H9 (cell line): ENCODE results near the gene ZC3H15. TPM values are rescaled to one million over a fixed set of nuclear protein-coding genes. Genes with fewer than 3 reads are reported as not detected.

ENCODE experiments used
- DNase-seq: peaks from one replicate; pipeline ENCODE4 v3.0.0-alpha.2; 2017
- H2AFZ ChIP-seq: one replicate; pipeline ENCODE4 v1.6.1; 2013; ENCODE audit warnings: mild to moderate bottlenecking, low read length, control low read depth, moderate library complexity
- H2AK5ac ChIP-seq: 2 replicates; pipeline ENCODE4 v1.6.1; 2013; ENCODE audit warnings: low read length, control low read depth, mixed read lengths; ENCODE audit not compliant: insufficient read length
- H2BK120ac ChIP-seq: one replicate; pipeline ENCODE4 v1.6.1; 2013; ENCODE audit warnings: low read depth, mild to moderate bottlenecking, low read length, control low read depth, inconsistent platforms; ENCODE audit not compliant: poor library complexity, severe bottlenecking
- H2BK12ac ChIP-seq: 2 replicates; pipeline ENCODE4 v1.6.1; 2013; ENCODE audit warnings: low read length, control low read depth, mixed read lengths, low read depth; ENCODE audit not compliant: insufficient read length
- H2BK15ac ChIP-seq: 2 replicates; pipeline ENCODE4 v1.6.1; 2013; ENCODE audit warnings: low read depth, low read length, control low read depth
- H2BK20ac ChIP-seq: one replicate; pipeline ENCODE4 v1.6.1; 2013; ENCODE audit warnings: low read depth, mild to moderate bottlenecking, low read length, control low read depth, inconsistent platforms; ENCODE audit not compliant: poor library complexity, severe bottlenecking
- H2BK5ac ChIP-seq: 2 replicates; pipeline ENCODE4 v1.6.1; 2013; ENCODE audit warnings: low read length, control low read depth, mixed read lengths; ENCODE audit not compliant: insufficient read length
- H3K14ac ChIP-seq: 2 replicates; pipeline ENCODE4 v1.6.1; 2013; ENCODE audit warnings: low read length, control low read depth; ENCODE audit not compliant: insufficient read depth
- H3K18ac ChIP-seq: 2 replicates; pipeline ENCODE4 v1.6.1; 2013; ENCODE audit warnings: low read depth, mild to moderate bottlenecking, mixed read lengths, low read length, control low read depth; ENCODE audit not compliant: insufficient read length
- H3K23ac ChIP-seq: 2 replicates; pipeline ENCODE4 v1.6.1; 2013; ENCODE audit warnings: low read length, control low read depth, mixed read lengths, low read depth; ENCODE audit not compliant: insufficient read length
- H3K23me2 ChIP-seq: 2 replicates; pipeline ENCODE4 v1.6.1; 2013; ENCODE audit warnings: low read depth, mild to moderate bottlenecking, mixed read lengths, low read length, control low read depth; ENCODE audit not compliant: insufficient read length, poor library complexity, severe bottlenecking
- H3K27ac ChIP-seq: 2 replicates; pipeline ENCODE4 v1.5.1; 2013; ENCODE audit warnings: low read length, control low read depth, mixed read lengths, low read depth; ENCODE audit not compliant: insufficient read length
- H3K27me3 ChIP-seq: 2 replicates; pipeline ENCODE4 v1.6.1; 2013; ENCODE audit warnings: low read length, control low read depth, inconsistent platforms; ENCODE audit not compliant: insufficient read depth
- H3K4ac ChIP-seq: 2 replicates; pipeline ENCODE4 v1.6.1; 2013; ENCODE audit warnings: low read depth, mild to moderate bottlenecking, control low read depth, inconsistent platforms, low read length, moderate library complexity
- H3K4me1 ChIP-seq: 2 replicates; pipeline ENCODE4 v1.6.1; 2013; ENCODE audit warnings: low read length, control low read depth, inconsistent platforms; ENCODE audit not compliant: insufficient read depth
- H3K4me2 ChIP-seq: 2 replicates; pipeline ENCODE4 v1.6.1; 2013; ENCODE audit warnings: low read length, control low read depth, mixed read lengths; ENCODE audit not compliant: insufficient read length, insufficient read depth
- H3K56ac ChIP-seq: 2 replicates; pipeline ENCODE4 v1.6.1; 2013; ENCODE audit warnings: low read depth, mild to moderate bottlenecking, mixed read lengths, low read length, control low read depth; ENCODE audit not compliant: insufficient read length
- H3K79me1 ChIP-seq: 2 replicates; pipeline ENCODE4 v1.6.1; 2013; ENCODE audit warnings: low read depth, mild to moderate bottlenecking, moderate library complexity, low read length, control low read depth, inconsistent platforms; ENCODE audit not compliant: insufficient read depth, poor library complexity, severe bottlenecking
- H3K79me2 ChIP-seq: 2 replicates; pipeline ENCODE4 v1.6.1; 2013; ENCODE audit warnings: low read length, control low read depth, inconsistent platforms; ENCODE audit not compliant: insufficient read depth
- H3K9ac ChIP-seq: 2 replicates; pipeline ENCODE4 v1.6.1; 2013; ENCODE audit warnings: low read length, control low read depth, mixed read lengths; ENCODE audit not compliant: insufficient read length; ENCODE audit errors: extremely low read depth
- H3K9me3 ChIP-seq: one replicate; pipeline ENCODE4 v1.6.1; 2013; ENCODE audit warnings: low read depth, low read length, inconsistent platforms; ENCODE audit not compliant: control insufficient read depth
- H3T11ph ChIP-seq: one replicate; pipeline ENCODE4 v1.6.1; 2013; ENCODE audit warnings: mild to moderate bottlenecking, low read length, control low read depth, inconsistent platforms
- H4K20me1 ChIP-seq: one replicate; pipeline ENCODE4 v1.6.1; 2013; ENCODE audit not compliant: control insufficient read depth, insufficient read length, insufficient read depth
- H4K5ac ChIP-seq: 2 replicates; pipeline ENCODE4 v1.6.1; 2013; ENCODE audit warnings: low read depth, mild to moderate bottlenecking, mixed read lengths, low read length, control low read depth; ENCODE audit not compliant: insufficient read length
- H4K8ac ChIP-seq: replicated peaks from 2 replicates; pipeline ENCODE4 v1.6.1; 2013; ENCODE audit warnings: low read length, control low read depth, mixed read lengths, low read depth; ENCODE audit not compliant: insufficient read length
- H4K91ac ChIP-seq: 2 replicates; pipeline ENCODE4 v1.6.1; 2013; ENCODE audit warnings: low read depth, mild to moderate bottlenecking, moderate library complexity, mixed read lengths, low read length, control low read depth; ENCODE audit not compliant: insufficient read length
- H3K27ac Mint-ChIP-seq, 3 experiments: 2 replicates in 2 of 3; 3 replicates in 1 of 3; pipeline ENCODE4 v1.8.0; 2020 to 2021; ENCODE audit warnings: mixed read lengths in 3 of 3, mild to moderate bottlenecking in 1 of 3, moderate library complexity in 1 of 3
- H3K27me3 Mint-ChIP-seq: 2 replicates; pipeline ENCODE4 v1.8.0; 2021; ENCODE audit warnings: low read depth, mild to moderate bottlenecking, moderate library complexity, mixed read lengths
- H3K36me3 Mint-ChIP-seq, 3 experiments: 2 replicates in 2 of 3; 3 replicates in 1 of 3; pipeline ENCODE4 v1.8.0; 2020 to 2021; ENCODE audit warnings: low read depth in 3 of 3, mixed read lengths in 3 of 3; ENCODE audit not compliant: insufficient read depth in 1 of 3
- H3K4me1 Mint-ChIP-seq, 2 experiments: 2 replicates each; pipeline ENCODE4 v1.8.0; 2020; ENCODE audit warnings: mixed read lengths in 2 of 2
- H3K4me3 Mint-ChIP-seq, 2 experiments: 2 replicates in 1 of 2; 3 replicates in 1 of 2; pipeline ENCODE4 v1.8.0; 2020 to 2021; ENCODE audit warnings: mild to moderate bottlenecking in 2 of 2, mixed read lengths in 2 of 2, moderate library complexity in 1 of 2
- H3K9me3 Mint-ChIP-seq, 2 experiments: 2 replicates in 1 of 2; 3 replicates in 1 of 2; pipeline ENCODE4 v1.8.0; 2020; ENCODE audit warnings: mild to moderate bottlenecking in 2 of 2, mixed read lengths in 2 of 2, moderate library complexity in 1 of 2
- total RNA-seq: library from RNA; stranded (reverse); gene quantifications from 2 replicates; pipeline ENCODE4 v1.2.1, GENCODE V29; 2021
- TF ChIP-seq, protein P1 (sequence below): fragments of 200-600 bp; sonication (generic); conservative IDR thresholded peaks from 3 replicates; pipeline ENCODE4 v1.8.0; 2021; ENCODE audit warnings: antibody characterized with exemption, mild to moderate bottlenecking

The ZC3H15 gene
- total RNA-seq, 1 experiment from 2014 or later, result 71.3 TPM

- Histone ChIP-seq H3K56ac (no peak overlapping the region), H3K4me1 (no peaks in the 10 kb centered on the region), H2BK20ac (no peak overlapping the region), H2AK5ac (no peak overlapping the region), H4K20me1 (no peaks in the 10 kb centered on the region), H3K27ac (no peak overlapping the region), H4K5ac (no peak overlapping the region), H3K23ac (no peak overlapping the region), H4K91ac (no peak overlapping the region), H3K27me3 (no peaks in the 10 kb centered on the region), H2BK5ac (no peak overlapping the region), H3T11ph (no peak overlapping the region), H3K79me2 (no peaks in the 10 kb centered on the region), H4K8ac (no peak overlapping the region), H3K79me1 (no peaks in the 10 kb centered on the region), H2BK15ac (no peak overlapping the region), H2BK12ac (no peak overlapping the region), H3K23me2 (no peaks in the 10 kb centered on the region), H3K18ac (no peak overlapping the region), H2AFZ (no peak overlapping the region), H2BK120ac (no peak overlapping the region), H3K4me2 (no peak overlapping the region), H3K9me3 (no peaks in the 10 kb centered on the region), H3K14ac (no peak overlapping the region), H3K9ac (no peak overlapping the region), H3K4ac (no peak overlapping the region)
- Mint-ChIP-seq H3K4me1 (peaks cover 8 to 13% of the 10 kb centered on the region in 2 experiments), H3K36me3 (peaks cover 11 to 28% (median 12%) of the 10 kb centered on the region in 3 experiments; a peak in 6 of 7 replicates), H3K9me3 (peaks cover 0 to 2% of the 10 kb centered on the region in 2 experiments; a peak in 1 of 5 replicates), H3K27me3 (no peaks in the 10 kb centered on the region), H3K27ac (no peak overlapping the region), H3K4me3 (no peak overlapping the region)
- no peak for DNase-seq
- TF ChIP-seq, protein P1, sequence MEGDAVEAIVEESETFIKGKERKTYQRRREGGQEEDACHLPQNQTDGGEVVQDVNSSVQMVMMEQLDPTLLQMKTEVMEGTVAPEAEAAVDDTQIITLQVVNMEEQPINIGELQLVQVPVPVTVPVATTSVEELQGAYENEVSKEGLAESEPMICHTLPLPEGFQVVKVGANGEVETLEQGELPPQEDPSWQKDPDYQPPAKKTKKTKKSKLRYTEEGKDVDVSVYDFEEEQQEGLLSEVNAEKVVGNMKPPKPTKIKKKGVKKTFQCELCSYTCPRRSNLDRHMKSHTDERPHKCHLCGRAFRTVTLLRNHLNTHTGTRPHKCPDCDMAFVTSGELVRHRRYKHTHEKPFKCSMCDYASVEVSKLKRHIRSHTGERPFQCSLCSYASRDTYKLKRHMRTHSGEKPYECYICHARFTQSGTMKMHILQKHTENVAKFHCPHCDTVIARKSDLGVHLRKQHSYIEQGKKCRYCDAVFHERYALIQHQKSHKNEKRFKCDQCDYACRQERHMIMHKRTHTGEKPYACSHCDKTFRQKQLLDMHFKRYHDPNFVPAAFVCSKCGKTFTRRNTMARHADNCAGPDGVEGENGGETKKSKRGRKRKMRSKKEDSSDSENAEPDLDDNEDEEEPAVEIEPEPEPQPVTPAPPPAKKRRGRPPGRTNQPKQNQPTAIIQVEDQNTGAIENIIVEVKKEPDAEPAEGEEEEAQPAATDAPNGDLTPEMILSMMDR, result no peak
These were observed 31.0 kb downstream of the ZC3H15 start for GRCh38 chr2:186517090-186517489.
